KMS-11 (cell line): ENCODE measurements around the gene TASOR2.

ENCODE experiments used
- H2AFZ ChIP-seq: fragments of 200-600 bp; sonication (generic); 2 replicates; pipeline ENCODE4 v1.6.1; 2016; ENCODE audit warnings: antibody characterized with exemption, mixed run types, low read depth
- H3K27ac ChIP-seq: fragments of 200-600 bp; sonication (generic); 2 replicates; pipeline ENCODE4 v1.6.1; 2016; ENCODE audit warnings: mild to moderate bottlenecking, mixed run types
- H3K27me3 ChIP-seq: fragments of 200-600 bp; sonication (generic); 2 replicates; pipeline ENCODE4 v1.6.1; 2017; ENCODE audit warnings: mild to moderate bottlenecking, low read depth, mixed run types, moderate library complexity; ENCODE audit not compliant: insufficient read depth
- H3K36me3 ChIP-seq: fragments of 200-600 bp; sonication (generic); 2 replicates; pipeline ENCODE4 v1.6.1; 2017; ENCODE audit warnings: mild to moderate bottlenecking, mixed run types; ENCODE audit not compliant: insufficient read depth
- H3K4me1 ChIP-seq: fragments of 200-600 bp; sonication (generic); 2 replicates; pipeline ENCODE4 v1.6.1; 2016; ENCODE audit warnings: mild to moderate bottlenecking, low read depth, mixed run types; ENCODE audit not compliant: poor library complexity, severe bottlenecking
- H3K4me2 ChIP-seq: fragments of 200-600 bp; sonication (generic); 2 replicates; pipeline ENCODE4 v1.7.0; 2016; ENCODE audit warnings: mild to moderate bottlenecking, mixed run types
- H3K4me3 ChIP-seq: fragments of 200-600 bp; sonication (generic); IDR thresholded peaks from 2 replicates; pipeline ENCODE4 v1.6.1; 2017; ENCODE audit warnings: low read depth, low read length, mixed read lengths; ENCODE audit not compliant: insufficient read depth
- H3K79me2 ChIP-seq: fragments of 200-600 bp; sonication (generic); 2 replicates; pipeline ENCODE4 v1.6.1; 2016; ENCODE audit warnings: low read depth, mixed run types; ENCODE audit not compliant: insufficient read depth
- H3K9ac ChIP-seq: fragments of 200-600 bp; sonication (generic); 2 replicates; pipeline ENCODE4 v1.6.1; 2016; ENCODE audit warnings: mild to moderate bottlenecking, mixed run types
- H4K20me1 ChIP-seq: fragments of 200-600 bp; sonication (generic); 2 replicates; pipeline ENCODE4 v1.6.1; 2016; ENCODE audit warnings: mild to moderate bottlenecking, mixed run types; ENCODE audit not compliant: insufficient read depth
- CTCF ChIP-seq: fragments of 200-600 bp; sonication (generic); conservative IDR thresholded peaks from 2 replicates; pipeline ENCODE4 v1.6.1; 2017; ENCODE audit warnings: low read depth, mild to moderate bottlenecking, antibody characterized with exemption, low read length, moderate library complexity, mixed read lengths

Gene TASOR2

GRCh38 chr10:5679037-5679435, 5.6 kb upstream of the TASOR2 start:
- no peaks in the 10 kb centered on the region for H3K36me3 ChIP-seq
- H3K4me1 ChIP-seq, result peaks cover 5% of the 10 kb centered on the region
- no peak overlapping the region for H2AFZ ChIP-seq
- H3K79me2 ChIP-seq, result no peaks in the 10 kb centered on the region
- no peaks in the 10 kb centered on the region for H4K20me1 ChIP-seq
- H3K9ac ChIP-seq, result no peak overlapping the region
- no peak overlapping the region for H3K4me3 ChIP-seq
- H3K27ac ChIP-seq, result no peak overlapping the region
- no peak overlapping the region for H3K4me2 ChIP-seq
- H3K27me3 ChIP-seq, result no peaks in the 10 kb centered on the region
- no peak for TF ChIP-seq CTCF

DNA sequence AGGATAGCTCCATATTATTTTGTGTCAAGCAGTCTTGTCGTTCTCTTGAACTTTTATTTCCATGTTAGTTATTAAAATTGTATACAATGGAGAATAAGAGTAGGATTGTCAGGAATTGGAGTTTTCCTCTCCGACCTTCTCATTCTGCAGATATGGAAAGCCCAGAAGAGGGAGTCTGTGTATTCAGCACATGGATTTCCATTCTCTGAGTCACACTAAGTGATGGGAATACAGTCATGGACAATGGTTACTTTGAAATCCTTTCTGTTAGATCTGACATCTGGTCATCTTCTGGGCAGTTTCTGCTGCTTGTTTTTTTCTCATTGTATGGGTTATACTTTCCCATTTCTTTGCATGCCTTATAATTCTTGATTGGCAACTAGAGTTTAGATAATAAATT, 5.0 kb upstream of the TASOR2 start:
- Histone ChIP-seq H3K79me2 (no peaks in the 10 kb centered on the region), H3K4me3 (no peak overlapping the region), H3K9ac (no peak overlapping the region), H3K27me3 (no peaks in the 10 kb centered on the region), H3K4me1 (peaks cover 9% of the 10 kb centered on the region), H3K4me2 (no peak overlapping the region), H2AFZ (no peak overlapping the region), H3K27ac (no peak overlapping the region), H3K36me3 (no peaks in the 10 kb centered on the region), H4K20me1 (no peaks in the 10 kb centered on the region)
- no peak for TF ChIP-seq CTCF

- Histone ChIP-seq H3K27me3 (no peaks in the 10 kb centered on the region), H3K27ac (no peak overlapping the region), H4K20me1 (peaks cover 15% of the 10 kb centered on the region), H3K4me3 (no peak overlapping the region), H2AFZ (no peak overlapping the region), H3K36me3 (no peaks in the 10 kb centered on the region), H3K79me2 (peaks cover 21% of the 10 kb centered on the region), H3K9ac (no peak overlapping the region), H3K4me2 (no peak overlapping the region), H3K4me1 (peaks cover 16% of the 10 kb centered on the region)
- TF ChIP-seq CTCF, result no peak
These were observed 2.7 kb upstream of the TASOR2 start for GRCh38 chr10:5681930-5682329.

DNA sequence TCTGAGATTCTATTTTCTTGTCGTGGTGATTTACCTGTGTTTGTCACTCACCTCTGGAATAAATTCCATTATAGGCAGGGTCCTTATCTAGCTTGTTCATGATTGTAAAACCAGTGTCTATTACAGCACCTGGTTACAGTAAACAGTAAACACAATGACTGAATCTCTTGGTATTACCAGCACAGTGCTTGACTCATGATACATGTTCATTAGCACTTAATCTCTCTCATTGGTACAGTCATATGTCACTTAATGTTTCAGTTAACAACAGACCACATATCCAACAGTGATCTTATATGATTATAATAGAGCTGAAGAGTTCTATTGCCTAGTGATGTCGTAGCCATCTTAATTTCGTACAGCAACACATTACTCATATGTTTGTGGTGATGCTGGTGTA, 1.6 kb upstream of the TASOR2 start:
- Histone ChIP-seq H3K27ac (no peak overlapping the region), H3K4me2 (no peak overlapping the region), H3K4me3 (no peak overlapping the region), H3K36me3 (no peaks in the 10 kb centered on the region), H3K27me3 (no peaks in the 10 kb centered on the region), H3K9ac (no peak overlapping the region), H4K20me1 (peaks cover 22% of the 10 kb centered on the region), H3K4me1 (peaks cover 21% of the 10 kb centered on the region), H2AFZ (no peak overlapping the region), H3K79me2 (peaks cover 32% of the 10 kb centered on the region)
- no peak for TF ChIP-seq CTCF
